Mesodermal cell (in vitro differentiated cells): ENCODE results near the gene ARL3.
A peak's percentile ranks its signal among the peaks of the same experiment; 100 is the strongest.

Experiments used
- H3K27ac ChIP-seq: 2 replicates; pipeline ENCODE4 v1.7.0; 2013; ENCODE audit warnings: mild to moderate bottlenecking, low read depth, low read length, moderate library complexity; ENCODE audit not compliant: severe bottlenecking
- H3K36me3 ChIP-seq: 2 replicates; pipeline ENCODE4 v1.7.1; 2013; ENCODE audit warnings: mild to moderate bottlenecking, low read length, moderate library complexity; ENCODE audit not compliant: control insufficient read depth, insufficient read depth
- H3K4me1 ChIP-seq: one replicate; pipeline ENCODE4 v1.7.1; 2013; ENCODE audit warnings: mild to moderate bottlenecking, low read length; ENCODE audit not compliant: insufficient read depth, control insufficient read depth, poor library complexity, severe bottlenecking
- H3K4me3 ChIP-seq: 2 replicates; pipeline ENCODE4 v1.7.0; 2013; ENCODE audit warnings: low read length, control low read depth, mild to moderate bottlenecking; ENCODE audit not compliant: insufficient read depth, poor library complexity, severe bottlenecking; ENCODE audit errors: extremely low read depth
- H3K9me3 ChIP-seq: 2 replicates; pipeline ENCODE4 v1.7.1; 2013; ENCODE audit warnings: mild to moderate bottlenecking, low read length, moderate library complexity; ENCODE audit not compliant: control insufficient read depth
- WGBS, 2 experiments: methylation state at CpG; one replicate each; pipeline ENCODE4 v1.1.5; 2013; ENCODE audit warnings: missing lambda C conversion rate in 2 of 2; ENCODE audit not compliant: insufficient coverage in 2 of 2; 5-methylcytosine and 5-hydroxymethylcytosine counted together

Gene ARL3

GRCh38 chr10:102735065-102735562, 20.9 kb upstream of the ARL3 start:
- H3K36me3 ChIP-seq, result peaks cover 52% of the 10 kb centered on the region
- WGBS, 2 experiments, result 74 to 77% methylated on average over 5 of the region's 9 CpGs
- H3K4me3 ChIP-seq, result no peak overlapping the region
- H3K9me3 ChIP-seq, result no peaks in the 10 kb centered on the region
- no peaks in the 10 kb centered on the region for H3K4me1 ChIP-seq
- no peak overlapping the region for H3K27ac ChIP-seq

DNA sequence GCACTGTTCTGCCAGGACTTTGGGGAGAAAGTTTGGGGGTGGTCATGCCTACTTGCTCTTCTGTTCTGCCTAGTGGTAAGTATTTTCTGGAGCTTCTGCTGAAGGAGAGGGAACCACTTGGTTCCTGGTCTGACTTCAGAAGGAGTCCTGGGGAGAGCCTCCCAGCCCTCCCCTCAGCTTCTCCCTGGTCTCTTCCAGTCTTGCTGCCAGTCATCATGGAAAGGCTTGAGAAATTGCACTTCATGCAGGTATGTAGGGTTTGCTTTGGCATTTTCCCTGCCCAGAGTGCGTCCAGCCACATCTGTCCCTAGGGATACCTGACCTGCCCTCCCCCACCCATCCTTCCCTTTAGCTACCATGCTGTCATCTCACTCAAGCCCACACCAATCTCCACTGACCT, 18.5 kb upstream of the ARL3 start:
- H3K4me1 ChIP-seq, result no peaks in the 10 kb centered on the region
- no peak overlapping the region for H3K4me3 ChIP-seq
- H3K9me3 ChIP-seq, result no peaks in the 10 kb centered on the region
- WGBS, 2 experiments, result 80% methylated on average over 1 of the region's 1 CpG; no CpG with 5 or more reads in 1 of the 2 experiments
- H3K36me3 ChIP-seq, result peaks cover 57% of the 10 kb centered on the region
- no peak overlapping the region for H3K27ac ChIP-seq

DNA sequence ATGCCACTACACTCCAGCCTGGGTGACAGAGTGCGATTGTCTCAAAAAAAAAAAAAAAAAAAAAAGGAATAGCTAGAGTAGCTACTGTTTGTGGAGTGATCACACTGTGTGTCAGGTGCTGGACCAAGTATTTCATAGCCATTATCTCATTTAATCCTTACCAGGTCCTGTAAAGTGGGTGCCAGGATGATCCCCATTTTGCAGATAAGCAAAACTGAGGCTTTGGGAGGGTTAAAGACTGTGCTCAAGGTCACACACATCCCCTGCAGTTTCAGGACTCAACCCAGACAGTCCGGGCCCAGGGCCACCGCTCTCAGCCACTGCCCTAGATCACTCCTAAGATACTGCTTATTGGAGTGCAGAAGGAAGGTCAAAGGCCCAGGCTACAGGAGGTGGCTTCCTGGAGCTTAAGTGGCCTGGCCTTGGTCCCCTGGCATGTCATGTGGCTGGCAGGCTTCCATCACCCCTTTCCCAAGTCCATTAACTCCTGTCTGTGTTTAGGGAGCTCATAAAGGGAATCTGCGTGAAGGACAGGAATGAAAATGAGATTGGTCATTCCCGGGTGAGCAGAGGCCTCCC, 17.1 kb upstream of the ARL3 start:
- H3K27ac ChIP-seq, result no peak overlapping the region
- no CpG with 5 or more reads among the region's 5 CpGs for WGBS, 2 experiments
- peaks cover 61% of the 10 kb centered on the region for H3K36me3 ChIP-seq
- no peak overlapping the region for H3K4me3 ChIP-seq
- H3K4me1 ChIP-seq, result no peaks in the 10 kb centered on the region
- H3K9me3 ChIP-seq, result no peaks in the 10 kb centered on the region

DNA sequence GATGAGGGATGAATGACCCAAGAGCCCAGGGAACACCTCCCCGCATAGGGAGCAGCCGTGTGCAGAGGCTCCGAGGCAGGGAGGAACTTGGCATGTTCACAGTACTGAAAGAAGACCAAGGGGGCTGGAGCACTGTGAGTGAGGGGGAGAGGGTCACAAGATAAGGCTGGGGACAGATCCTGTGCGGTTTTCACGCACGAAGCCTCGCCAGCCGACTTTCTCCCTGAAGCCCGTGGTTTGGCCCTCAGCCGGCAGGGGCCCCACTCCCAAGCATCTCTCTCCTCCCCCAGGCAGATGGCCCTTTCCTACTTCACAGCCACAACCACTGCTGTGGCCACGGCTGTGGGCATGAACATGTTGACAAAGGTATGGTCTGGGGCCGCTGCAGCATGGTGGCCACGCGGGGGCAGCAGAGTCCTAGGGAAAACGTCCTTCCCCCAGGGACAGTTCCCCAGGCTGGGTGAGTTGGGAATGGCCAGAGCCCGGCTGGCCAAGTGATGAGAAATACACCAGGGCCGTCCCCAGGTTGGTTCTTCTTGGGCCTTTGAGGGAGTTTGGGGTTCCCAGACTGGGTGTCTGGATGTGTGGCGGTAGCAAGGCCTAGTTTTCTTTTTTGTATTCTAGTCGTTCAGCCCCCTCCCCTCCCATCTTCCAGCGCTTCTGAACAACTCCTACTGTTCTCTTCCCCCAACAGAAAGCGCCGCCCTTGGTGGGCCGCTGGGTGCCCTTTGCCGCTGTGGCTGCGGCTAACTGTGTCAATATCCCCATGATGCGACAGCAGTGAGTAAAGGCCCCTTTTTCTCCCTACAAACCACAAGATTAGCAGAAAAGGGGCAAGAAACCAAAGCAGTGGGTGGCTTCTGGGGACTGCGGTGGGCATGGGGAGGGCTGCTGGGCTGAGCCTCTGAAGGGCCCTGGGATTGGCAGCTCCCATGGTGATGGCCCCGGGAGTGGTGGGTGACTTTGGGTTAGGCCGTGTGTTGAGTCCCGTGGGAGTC, 15.1 kb upstream of the ARL3 start:
- WGBS, 2 experiments, result 55 to 68% methylated on average over 21 to 22 of the region's 30 CpGs
- H3K9me3 ChIP-seq, result no peaks in the 10 kb centered on the region
- H3K4me3 ChIP-seq, result no peak overlapping the region
- no peaks in the 10 kb centered on the region for H3K4me1 ChIP-seq
- H3K27ac ChIP-seq, result peak overlapping the region; percentile 29
- H3K36me3 ChIP-seq, result peaks cover 58% of the 10 kb centered on the region

- Histone ChIP-seq H3K36me3 (peaks cover 40% of the 10 kb centered on the region), H3K9me3 (no peaks in the 10 kb centered on the region), H3K4me1 (no peaks in the 10 kb centered on the region), H3K27ac (no peak overlapping the region), H3K4me3 (no peak overlapping the region)
- WGBS, 2 experiments, result 95 to 96% methylated on average over 6 to 8 of the region's 13 CpGs
These were observed 13.0 kb upstream of the ARL3 start for GRCh38 chr10:102727037-102727818.

DNA sequence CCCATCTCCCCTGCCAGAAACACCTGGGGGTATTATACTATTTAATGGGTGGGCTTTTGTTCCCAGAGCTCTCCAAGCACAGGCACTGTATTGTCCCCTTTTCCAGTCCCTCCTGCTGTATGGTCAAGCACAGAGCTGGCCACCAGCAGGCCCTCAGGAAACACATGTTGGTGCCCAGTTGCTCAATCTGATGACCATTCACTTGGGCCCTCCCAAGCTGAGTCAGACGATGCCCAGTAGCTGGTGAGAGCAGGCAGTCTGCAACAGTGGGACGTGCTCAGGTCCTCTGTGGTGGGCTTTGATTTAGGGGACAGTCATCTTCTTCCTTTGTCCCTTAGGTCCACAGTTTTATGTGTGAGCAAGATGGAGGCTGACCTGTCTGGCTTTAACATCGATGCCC, 12.1 kb upstream of the ARL3 start:
- Histone ChIP-seq H3K27ac (no peak overlapping the region), H3K4me1 (peaks cover 3% of the 10 kb centered on the region), H3K9me3 (no peaks in the 10 kb centered on the region), H3K4me3 (no peak overlapping the region), H3K36me3 (peaks cover 33% of the 10 kb centered on the region)
- WGBS, 2 experiments, result 80 to 93% methylated on average over 3 of the region's 3 CpGs

GRCh38 chr10:102723989-102724388, 9.8 kb upstream of the ARL3 start:
- no peak overlapping the region for H3K4me3 ChIP-seq
- 83 to 89% methylated on average over 3 of the region's 4 CpGs for WGBS, 2 experiments
- peaks cover 22% of the 10 kb centered on the region for H3K36me3 ChIP-seq

GRCh38 chr10:102721954-102722353, 7.8 kb upstream of the ARL3 start:
- H3K4me3 ChIP-seq, result no peak overlapping the region
- H3K27ac ChIP-seq, result no peak overlapping the region
- H3K9me3 ChIP-seq, result no peaks in the 10 kb centered on the region
- peaks cover 20% of the 10 kb centered on the region for H3K4me1 ChIP-seq
- WGBS, 2 experiments, result 88 to 91% methylated on average over 4 of the region's 4 CpGs
- H3K36me3 ChIP-seq, result peaks cover 18% of the 10 kb centered on the region

More at GRCh38 chr10:102723989-102724388, 9.8 kb upstream of the ARL3 start:
- peaks cover 3% of the 10 kb centered on the region for H3K4me1 ChIP-seq
- H3K9me3 ChIP-seq, result no peaks in the 10 kb centered on the region
- H3K27ac ChIP-seq, result no peak overlapping the region

DNA sequence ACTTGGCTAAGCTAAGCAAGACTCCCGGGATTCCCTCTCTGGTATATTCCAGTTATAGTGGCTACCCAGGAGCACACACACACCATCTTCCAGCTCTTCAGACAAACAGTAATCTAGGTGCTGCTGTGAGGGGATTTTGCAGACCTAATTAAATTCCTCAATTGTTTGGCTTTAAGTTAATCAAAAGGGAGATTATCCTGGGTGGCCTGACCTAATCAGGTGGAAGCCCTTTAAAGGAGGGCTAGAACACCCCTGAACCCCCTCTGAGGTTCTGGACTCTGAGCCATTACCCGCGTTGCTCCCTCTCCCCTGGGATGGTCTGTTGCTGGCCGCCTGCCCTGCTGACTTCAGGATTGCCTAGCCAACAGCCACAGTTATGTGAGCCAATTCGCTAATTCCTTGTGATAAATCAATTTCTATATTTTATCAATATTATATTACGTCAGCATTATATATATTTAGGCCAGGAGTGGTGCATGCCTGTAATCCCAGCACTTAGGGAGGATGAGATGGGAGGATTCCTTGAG, 6.6 kb upstream of the ARL3 start:
- Histone ChIP-seq H3K4me3 (no peak overlapping the region), H3K36me3 (peaks cover 8% of the 10 kb centered on the region), H3K9me3 (no peaks in the 10 kb centered on the region), H3K27ac (no peak overlapping the region), H3K4me1 (peaks cover 20% of the 10 kb centered on the region)
- 89 to 100% methylated on average over 3 of the region's 6 CpGs for WGBS, 2 experiments

GRCh38 chr10:102720337-102720736, 6.1 kb upstream of the ARL3 start:
- H3K27ac ChIP-seq, result no peak overlapping the region
- H3K4me3 ChIP-seq, result no peak overlapping the region
- WGBS, 2 experiments, result 84 to 94% methylated on average over 2 of the region's 3 CpGs
- no peaks in the 10 kb centered on the region for H3K9me3 ChIP-seq
- H3K36me3 ChIP-seq, result peaks cover 6% of the 10 kb centered on the region
- H3K4me1 ChIP-seq, result peaks cover 20% of the 10 kb centered on the region
